ENCODE results near the gene ADPRH. TPM values are rescaled to one million over a fixed set of nuclear protein-coding genes. Genes with fewer than 3 reads are reported as not detected.

Gene ADPRH
- total RNA-seq, 1 experiment from 2014 or later, result 2.8 TPM

- Histone ChIP-seq H3K4me3 (ENCODE audit: low read depth, low read length) (no peak overlapping the region), H3K27me3 (replicated peaks; ENCODE audit: control insufficient read depth, insufficient read depth, low read length) (no peaks in the 10 kb centered on the region), H3K4me1 (peaks cover 7% of the 10 kb centered on the region; the same call in 1 of the 2 replicates), H3K9me3 (no peaks in the 10 kb centered on the region), H3K36me3 (ENCODE audit: control insufficient read depth, insufficient read depth, low read length) (no peaks in the 10 kb centered on the region)
- intact Hi-C loops (cut with micrococcal nuclease; ENCODE audit: unreplicated experiment), result no loop called here
- DNase-seq, result no peak
- POLR2A ChIA-PET, result no interaction called here
- Mint-ChIP-seq H3K4me1 (ENCODE audit: low read depth, unreplicated experiment) (no peaks in the 10 kb centered on the region), H3K9me3 (ENCODE audit: unreplicated experiment) (no peaks in the 10 kb centered on the region), H3K27me3 (ENCODE audit: insufficient read depth, unreplicated experiment) (no peaks in the 10 kb centered on the region), H3K4me3 (ENCODE audit: unreplicated experiment) (no peak overlapping the region), H3K27ac (ENCODE audit: unreplicated experiment) (no peak overlapping the region), H3K36me3 (ENCODE audit: insufficient read depth, unreplicated experiment) (no peaks in the 10 kb centered on the region)
- CTCF ChIA-PET, result no interaction called here
- no peak for TF ChIP-seq CTCF (IDR thresholded peaks at IDR 0.05; ENCODE audit: insufficient read depth in 1 of 2, low read depth in 1 of 2, low read length in 1 of 2, severe bottlenecking in 1 of 2, unreplicated experiment in 1 of 2)
- no TSS peak for BruUV-seq (replicated peaks)
Observed at GRCh38 chr3:119595639-119596334, 16.5 kb downstream of the ADPRH start.

- Mint-ChIP-seq H3K36me3 (ENCODE audit: insufficient read depth, unreplicated experiment) (no peaks in the 10 kb centered on the region), H3K27ac (ENCODE audit: unreplicated experiment) (no peak overlapping the region), H3K4me1 (ENCODE audit: low read depth, unreplicated experiment) (no peaks in the 10 kb centered on the region), H3K9me3 (ENCODE audit: unreplicated experiment) (no peaks in the 10 kb centered on the region), H3K27me3 (ENCODE audit: insufficient read depth, unreplicated experiment) (no peaks in the 10 kb centered on the region), H3K4me3 (ENCODE audit: unreplicated experiment) (no peak overlapping the region)
- no TSS peak for BruUV-seq (replicated peaks)
- no peak for DNase-seq
- Histone ChIP-seq H3K9me3 (no peaks in the 10 kb centered on the region), H3K36me3 (ENCODE audit: control insufficient read depth, insufficient read depth, low read length) (no peaks in the 10 kb centered on the region), H3K4me3 (ENCODE audit: low read depth, low read length) (no peak overlapping the region), H3K27me3 (replicated peaks; ENCODE audit: control insufficient read depth, insufficient read depth, low read length) (no peaks in the 10 kb centered on the region), H3K4me1 (peaks cover 7% of the 10 kb centered on the region; the same call in 1 of the 2 replicates)
- intact Hi-C loops (cut with micrococcal nuclease; ENCODE audit: unreplicated experiment), result no loop called here
- no peak for TF ChIP-seq CTCF (IDR thresholded peaks at IDR 0.05; ENCODE audit: insufficient read depth in 1 of 2, low read depth in 1 of 2, low read length in 1 of 2, severe bottlenecking in 1 of 2, unreplicated experiment in 1 of 2)
- CTCF ChIA-PET, result no interaction called here
- POLR2A ChIA-PET, result no interaction called here
Observed at GRCh38 chr3:119596398-119596797, 17.1 kb downstream of the ADPRH start.

GRCh38 chr3:119597548-119598288 is 18.4 kb downstream of the ADPRH start, which contains the start of gene PLA1A:
Gene PLA1A, plus strand, starts transcription at chr3:119597885. Its CDS starts 29 bp downstream, at chr3:119597914.
- H3K27me3 ChIP-seq (replicated peaks; ENCODE audit: control insufficient read depth, insufficient read depth, low read length), result no peaks in the 10 kb centered on the region
- Mint-ChIP-seq H3K27me3 (ENCODE audit: insufficient read depth, unreplicated experiment) (no peaks in the 10 kb centered on the region), H3K9me3 (ENCODE audit: unreplicated experiment) (no peaks in the 10 kb centered on the region), H3K4me1 (ENCODE audit: low read depth, unreplicated experiment) (no peaks in the 10 kb centered on the region), H3K27ac (ENCODE audit: unreplicated experiment) (no peak within 1 kb of the TSS), H3K4me3 (ENCODE audit: unreplicated experiment) (no peak within 1 kb of the TSS), H3K36me3 (ENCODE audit: insufficient read depth, unreplicated experiment) (no peaks in the 10 kb centered on the region)
- peaks cover 7% of the 10 kb centered on the region; the same call in 1 of the 2 replicates for H3K4me1 ChIP-seq
- H3K36me3 ChIP-seq (ENCODE audit: control insufficient read depth, insufficient read depth, low read length), result no peaks in the 10 kb centered on the region
- DNase-seq, result peak in 1 of 2 experiments; percentile 23
- BruUV-seq (replicated peaks), result no TSS peak
- no peak within 1 kb of the TSS for H3K4me3 ChIP-seq (ENCODE audit: low read depth, low read length)
- TF ChIP-seq CTCF (IDR thresholded peaks at IDR 0.05; ENCODE audit: insufficient read depth in 1 of 2, low read depth in 1 of 2, low read length in 1 of 2, severe bottlenecking in 1 of 2, unreplicated experiment in 1 of 2), result no peak
- intact Hi-C loops (cut with micrococcal nuclease; ENCODE audit: unreplicated experiment), result no loop called here
- H3K9me3 ChIP-seq, result no peaks in the 10 kb centered on the region
- POLR2A ChIA-PET, result no interaction called here
- CTCF ChIA-PET, result no interaction called here
